ENCODE data around the gene C7orf57.

C7orf57 gene

GRCh38 chr7:48087349-48087748 lies 52.0 kb downstream of the C7orf57 start:
- no peak for DNase-seq

DNA sequence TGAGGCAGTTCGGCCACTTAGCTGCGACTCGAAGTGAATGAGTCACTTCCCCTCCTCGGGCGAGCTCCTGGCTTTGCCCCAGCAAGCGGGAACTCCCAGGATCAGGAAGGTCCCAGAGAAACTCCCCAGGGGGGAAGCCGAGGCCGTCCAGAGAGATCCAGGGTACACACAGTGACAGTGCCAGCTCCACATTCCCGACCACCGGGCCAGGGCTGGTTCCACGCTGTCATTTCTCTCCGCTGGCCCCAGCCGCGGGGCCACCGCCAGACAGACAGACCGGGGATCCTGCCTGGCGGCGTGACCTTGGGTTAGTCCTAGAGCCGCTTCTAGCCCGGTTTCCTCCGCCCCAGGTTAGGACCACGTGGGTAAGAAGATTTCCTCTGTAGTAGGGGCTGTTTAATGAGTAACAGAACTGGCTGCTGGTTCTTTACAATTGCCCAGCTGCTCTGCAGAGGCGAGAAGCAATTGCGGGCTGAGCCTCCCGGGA lies 53.3 kb downstream of the C7orf57 start:
- peak; percentile 80 for DNase-seq

DNA sequence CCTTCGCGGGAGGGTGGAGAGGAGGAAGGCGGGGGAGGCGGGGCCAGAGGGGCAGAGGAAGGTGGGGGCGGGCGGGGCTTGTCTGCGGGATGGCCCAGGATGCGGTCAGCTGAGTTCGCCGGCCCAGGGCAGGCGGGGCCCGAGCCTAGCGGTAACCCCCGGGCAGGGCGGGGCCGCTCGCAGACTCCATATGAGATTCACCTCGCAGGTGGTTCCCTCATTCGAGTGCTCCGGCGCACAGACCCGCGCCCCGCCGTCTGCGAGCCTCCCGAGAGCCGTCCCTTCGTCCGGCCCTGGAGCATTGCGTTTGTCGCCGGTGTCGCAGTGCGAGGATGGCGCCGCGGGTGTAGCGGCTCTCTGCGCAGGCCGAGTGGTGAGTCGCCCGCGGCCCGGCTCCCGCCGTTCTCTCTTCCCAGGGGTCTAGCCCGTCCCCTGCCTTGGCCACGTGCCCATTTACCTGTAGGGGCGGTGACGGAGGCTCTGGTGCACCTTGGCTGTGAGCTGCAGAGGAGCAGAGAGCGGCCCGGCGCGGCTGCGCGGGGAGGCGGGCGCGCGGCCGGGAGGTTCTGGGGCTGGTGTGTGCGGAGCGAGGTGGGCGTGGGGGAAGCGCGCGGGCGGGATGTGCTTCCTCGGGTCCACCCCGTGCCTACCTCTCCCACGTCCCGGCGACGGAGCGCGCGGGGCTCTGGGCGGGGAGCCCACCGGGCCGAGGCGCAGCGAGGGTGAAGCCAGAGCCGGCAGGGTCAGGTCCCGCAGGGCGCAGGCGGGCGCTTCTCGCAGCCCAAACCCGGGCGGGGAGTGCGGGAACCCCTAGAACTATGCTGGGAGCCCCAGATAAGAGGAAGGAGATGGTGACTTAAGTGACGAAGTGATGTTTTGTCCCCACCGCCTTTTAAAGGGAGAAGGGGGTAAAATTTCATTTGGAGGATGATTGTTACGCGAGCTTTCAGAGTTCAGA lies 54.0 kb downstream of the C7orf57 start, which contains the start of gene UPP1:
UPP1 (plus strand) TSS at position 220 of the 958 bp plus-strand sequence. CDS start 5,519 bp downstream, outside the sequence.
- DNase-seq: peak; percentile 75

DNA sequence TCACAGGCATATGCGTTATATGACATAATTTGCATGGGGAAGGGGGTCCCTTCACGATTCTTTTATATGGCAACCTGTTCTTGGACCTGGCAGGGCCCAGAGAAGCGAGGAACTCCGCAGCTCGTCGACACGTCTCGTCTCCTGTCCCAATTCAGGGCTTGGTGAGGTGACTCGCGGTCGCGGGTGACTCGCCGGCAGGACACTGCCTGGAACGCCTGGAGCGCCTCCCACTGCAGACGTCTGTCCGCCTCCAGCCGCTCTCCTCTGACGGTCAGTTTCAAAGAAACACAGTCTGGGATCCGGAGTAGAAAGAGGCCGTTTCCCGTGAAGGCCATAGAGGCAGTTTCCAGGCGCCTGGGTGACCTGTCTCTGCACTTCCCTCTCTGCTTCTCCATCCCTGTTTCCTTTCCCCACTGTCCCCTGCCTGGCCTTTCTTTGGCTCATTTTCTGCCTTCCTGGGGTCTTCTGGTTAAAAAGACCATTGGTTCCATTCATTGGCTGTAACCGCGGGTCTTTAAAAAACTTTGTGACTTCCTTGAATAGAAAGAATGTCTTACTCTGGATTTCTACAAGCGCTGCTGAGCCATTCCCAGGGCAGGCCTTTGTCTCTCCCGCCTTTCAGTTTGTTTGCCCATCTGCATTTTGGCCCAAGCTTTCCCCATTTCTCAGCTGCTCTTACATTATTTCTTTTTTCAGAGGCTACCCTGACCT lies 54.9 kb downstream of the C7orf57 start:
- no peak for DNase-seq

GRCh38 chr7:48091506-48092433 lies 56.4 kb downstream of the C7orf57 start:
- no peak for DNase-seq

- no peak for DNase-seq
Measured at GRCh38 chr7:48094861-48095293, 59.5 kb downstream of the C7orf57 start.

DNA sequence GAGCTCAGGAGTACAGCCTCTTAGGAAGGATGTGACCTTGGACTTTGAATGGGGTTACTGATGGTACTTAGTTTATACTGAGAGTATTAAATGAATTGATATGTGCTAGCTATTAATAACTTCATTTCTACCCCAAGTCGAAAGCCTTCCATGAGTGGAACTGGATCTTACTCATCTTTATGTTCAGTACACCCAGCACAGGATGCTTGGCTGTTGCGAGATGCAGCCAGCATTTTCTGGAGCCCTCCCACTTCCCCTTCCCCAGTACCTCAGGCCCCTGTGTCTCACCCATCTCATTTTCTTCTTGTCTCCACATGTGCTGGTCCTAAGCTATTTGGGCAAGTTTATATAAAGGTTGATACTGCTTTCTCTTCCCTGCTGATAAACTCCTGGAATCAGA lies 60.9 kb downstream of the C7orf57 start:
- no peak for DNase-seq

DNA sequence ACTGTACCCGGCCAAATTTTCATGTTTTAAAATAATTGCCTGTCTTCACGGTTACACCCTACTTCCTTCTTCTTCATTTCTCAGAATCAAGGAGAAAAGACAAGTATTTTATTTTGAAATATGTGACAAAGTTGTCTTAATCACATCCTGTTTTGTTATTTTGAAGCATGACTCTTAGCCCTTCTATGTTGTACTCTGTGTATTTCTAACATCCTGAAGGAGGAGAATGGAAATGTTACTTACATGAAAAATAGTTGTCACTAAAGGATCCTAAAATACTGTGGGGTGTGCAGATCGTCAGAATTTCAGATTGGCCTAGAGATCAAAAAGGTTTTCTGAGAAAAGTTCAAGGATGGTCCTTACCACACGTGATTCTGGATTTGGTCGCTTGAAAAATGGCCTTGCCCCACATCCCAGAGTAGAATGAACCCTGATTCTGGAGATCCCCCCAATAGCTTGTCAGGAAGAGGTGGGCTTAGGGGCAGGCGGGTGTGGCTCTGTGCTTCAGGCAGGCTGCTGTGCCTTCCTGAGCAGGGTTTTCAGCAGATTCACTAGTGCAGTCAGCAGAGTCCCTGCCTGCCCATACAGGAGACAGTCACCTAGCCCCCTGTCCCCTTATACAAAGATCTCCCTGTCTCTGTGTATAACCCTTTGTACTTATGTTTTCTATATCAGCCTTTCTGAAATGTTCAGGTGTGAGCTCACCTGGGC lies 62.3 kb downstream of the C7orf57 start:
- DNase-seq: no peak

DNA sequence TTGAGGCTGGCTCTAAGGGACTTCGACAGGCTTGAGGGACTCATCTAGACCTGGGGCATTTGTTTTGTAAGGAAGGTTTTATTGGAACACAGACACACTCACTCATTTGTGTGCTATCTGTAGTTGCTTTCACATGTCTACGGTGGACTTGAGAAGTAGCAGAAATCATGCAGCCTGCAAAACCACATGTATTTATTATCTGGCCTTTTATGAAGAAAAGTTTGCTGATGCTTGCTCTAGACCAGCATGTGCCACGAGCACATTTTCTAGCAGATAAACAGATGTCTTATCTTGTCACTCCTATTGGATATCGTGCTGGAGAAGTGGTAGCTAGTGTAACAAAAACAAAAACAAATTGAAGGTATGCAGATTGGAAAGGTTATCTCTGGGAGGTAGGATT lies 63.5 kb downstream of the C7orf57 start:
- DNase-seq: no peak

DNA sequence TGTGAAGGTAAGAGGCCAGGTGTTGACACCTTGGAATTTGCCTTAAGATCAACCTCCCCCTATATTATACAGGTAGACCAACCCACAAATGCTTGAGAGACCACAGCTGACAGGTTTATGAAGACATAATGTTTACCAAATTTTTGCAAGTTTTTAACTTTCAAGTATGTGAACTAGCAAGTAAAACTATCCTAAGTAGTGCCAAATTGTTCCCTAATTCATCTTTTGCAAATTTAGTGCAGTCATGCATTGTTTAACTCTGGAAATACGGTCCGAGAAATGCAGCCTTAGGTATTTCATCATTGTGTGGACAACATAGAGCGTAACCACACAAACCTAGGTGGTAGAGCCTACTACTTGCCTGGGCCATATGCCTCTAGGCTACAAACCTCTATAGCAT lies 64.4 kb downstream of the C7orf57 start:
- no peak for DNase-seq

DNA sequence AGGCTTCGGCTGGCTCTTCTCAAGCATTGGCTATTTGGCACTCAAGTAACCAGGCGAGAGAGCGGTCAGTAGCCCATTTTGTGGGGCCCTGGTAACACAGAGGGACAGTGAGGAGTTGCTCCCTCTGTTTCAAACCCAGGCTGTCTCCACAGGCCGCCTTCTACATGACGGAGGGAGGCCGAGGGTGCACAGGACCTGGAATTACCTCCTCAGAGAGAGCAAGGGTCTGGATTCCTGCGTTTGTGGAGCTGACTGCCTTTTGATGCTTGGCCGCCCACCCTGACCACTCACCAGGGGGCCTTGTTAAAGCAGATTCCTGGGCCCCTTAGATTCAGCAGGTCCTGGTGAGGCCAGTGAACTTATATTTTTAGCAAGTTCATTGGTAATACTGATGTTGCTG lies 66.0 kb downstream of the C7orf57 start:
- no peak for DNase-seq

DNA sequence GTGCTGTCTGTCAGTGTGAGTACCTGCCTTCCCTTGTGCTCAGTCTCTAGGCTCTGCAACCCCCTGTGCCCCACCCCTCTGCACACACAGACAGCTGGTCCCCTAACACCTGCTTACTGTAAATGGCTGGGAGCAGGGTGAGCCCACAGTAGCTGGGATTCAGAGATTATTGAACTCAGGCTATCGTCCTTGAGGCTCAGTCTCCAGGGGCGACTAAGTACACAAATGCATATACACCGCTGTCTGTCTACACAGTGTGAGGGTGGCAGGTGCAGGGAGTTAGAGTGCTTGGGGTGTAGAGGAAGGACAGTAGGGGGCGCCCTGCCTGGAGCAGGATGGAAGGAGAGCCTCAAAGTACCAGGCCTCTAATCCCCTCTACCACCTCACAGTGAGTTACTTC lies 66.6 kb downstream of the C7orf57 start:
- DNase-seq: peak; percentile 71

DNA sequence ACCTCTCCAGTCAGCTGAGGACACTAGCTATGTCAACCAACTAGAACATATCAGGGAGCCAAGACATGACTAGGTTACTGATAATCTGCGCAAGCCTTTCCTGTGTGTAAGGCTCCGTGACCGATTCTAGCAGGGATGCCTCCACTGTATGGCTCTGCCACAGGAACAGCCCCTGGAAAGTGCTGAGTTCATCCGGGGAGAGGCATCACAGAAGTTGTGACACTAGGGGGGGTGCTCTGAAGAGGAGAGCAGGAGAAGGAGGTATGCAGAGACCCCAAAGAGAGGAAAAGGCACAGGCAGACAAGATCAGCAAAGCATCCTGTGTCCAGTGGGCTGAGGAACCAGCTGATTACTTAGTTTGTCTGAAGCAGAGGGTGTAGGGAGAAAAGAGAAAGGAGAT lies 67.2 kb downstream of the C7orf57 start:
- no peak for DNase-seq

GRCh38 chr7:48105045-48105444 lies 69.7 kb downstream of the C7orf57 start:
- no peak for DNase-seq

- no peak for DNase-seq
Measured at GRCh38 chr7:48106906-48107659, 71.7 kb downstream of the C7orf57 start.

DNA sequence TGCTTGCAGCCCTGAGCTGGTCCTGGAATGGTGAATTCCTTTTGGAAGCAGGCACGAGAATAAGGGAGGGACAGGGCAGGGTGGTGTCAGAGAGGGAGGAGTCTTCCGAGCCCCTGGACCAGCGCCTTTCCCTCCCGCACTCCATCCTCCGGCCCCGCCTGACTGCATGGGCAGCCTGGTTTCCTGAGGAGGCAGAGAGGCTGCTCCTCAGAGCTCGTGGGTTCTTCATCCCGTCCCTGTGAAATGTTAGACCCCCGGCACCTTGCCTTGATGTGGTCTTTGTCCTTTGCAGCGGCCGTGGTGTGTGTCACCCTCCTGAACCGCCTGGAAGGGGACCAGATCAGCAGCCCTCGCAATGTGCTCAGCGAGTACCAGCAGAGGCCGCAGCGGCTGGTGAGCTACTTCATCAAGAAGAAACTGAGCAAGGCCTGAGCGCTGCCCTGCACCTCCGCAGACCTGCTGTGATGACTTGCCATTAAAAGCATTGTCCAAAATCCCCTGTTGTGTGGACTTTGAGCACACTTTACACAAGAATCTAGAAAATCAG lies 72.7 kb downstream of the C7orf57 start:
- no peak for DNase-seq

GRCh38 chr7:48108959-48109847 lies 73.9 kb downstream of the C7orf57 start:
- no peak for DNase-seq

GRCh38 chr7:48109848-48110663 lies 74.7 kb downstream of the C7orf57 start:
- DNase-seq: peak; percentile 47

- DNase-seq: no peak
Measured at GRCh38 chr7:48110868-48111267, 75.5 kb downstream of the C7orf57 start.
